NCI-H226 (cell line): ENCODE measurements around the gene TTC28.
A peak's percentile ranks its signal among the peaks of the same experiment; 100 is the strongest.
"Not testable (repeated sequence)": the region's sequence is repeated elsewhere in the genome, so short reads cannot be mapped to it uniquely, and the experiment has no call there.

Experiments used
- DNase-seq: peaks from one replicate; pipeline ENCODE4 v3.0.0-alpha.2; 2015

Gene TTC28

DNA sequence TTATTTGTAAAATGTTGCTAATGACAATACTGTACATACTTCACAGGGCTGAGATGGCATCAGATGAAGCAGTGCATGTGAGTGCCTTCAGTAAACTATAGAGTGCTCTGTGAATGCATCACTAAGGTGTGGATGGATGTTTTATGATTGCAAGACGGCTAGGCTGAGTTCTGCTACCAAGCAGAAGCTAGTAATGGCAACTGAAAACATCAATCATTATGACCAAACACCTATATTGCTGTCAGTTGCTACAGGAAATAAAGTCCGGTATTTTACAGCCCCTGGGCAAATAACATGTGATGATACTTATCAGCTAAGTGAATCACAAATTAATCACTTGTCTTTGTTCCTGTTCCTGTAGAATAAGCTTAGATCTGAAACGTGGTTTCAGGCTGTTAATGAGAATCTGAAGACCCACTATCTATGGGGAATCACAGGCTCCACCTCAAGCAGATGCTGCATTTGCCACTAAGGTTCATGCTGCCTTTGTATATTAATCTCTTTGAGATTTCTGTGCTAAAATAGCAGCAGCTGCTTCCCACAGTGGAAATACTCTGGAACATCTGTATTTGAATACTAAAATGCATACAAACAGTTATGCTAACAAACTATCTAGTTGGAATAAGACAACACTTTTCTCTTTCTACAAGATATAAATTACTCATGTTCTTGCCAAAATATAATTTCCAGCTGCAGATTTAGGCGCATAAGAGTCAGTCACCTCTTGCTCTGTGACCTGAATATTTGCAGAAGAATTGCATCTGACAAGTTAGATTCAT is 506.6 kb downstream of the TTC28 start:
- peak; percentile 23 for DNase-seq

DNA sequence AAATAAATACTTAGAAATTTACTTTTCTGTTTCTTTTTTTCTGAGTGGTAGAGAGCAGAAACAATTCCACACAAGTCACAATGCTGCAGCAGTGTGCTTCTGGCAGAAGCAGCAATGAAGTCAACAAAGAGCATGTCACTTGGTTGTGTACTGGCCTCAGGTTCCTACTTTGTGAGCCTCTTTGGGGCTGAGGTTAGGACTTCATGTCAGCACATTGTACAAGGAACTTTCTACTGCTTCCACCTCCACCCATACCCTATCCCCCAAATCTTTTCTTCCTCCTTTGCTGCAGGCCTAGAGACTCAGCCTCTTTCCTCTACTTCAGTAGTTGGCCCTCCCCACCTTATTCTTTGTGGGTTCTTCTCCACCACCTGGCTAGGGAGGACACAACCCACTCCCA is 507.9 kb downstream of the TTC28 start:
- no peak for DNase-seq

DNA sequence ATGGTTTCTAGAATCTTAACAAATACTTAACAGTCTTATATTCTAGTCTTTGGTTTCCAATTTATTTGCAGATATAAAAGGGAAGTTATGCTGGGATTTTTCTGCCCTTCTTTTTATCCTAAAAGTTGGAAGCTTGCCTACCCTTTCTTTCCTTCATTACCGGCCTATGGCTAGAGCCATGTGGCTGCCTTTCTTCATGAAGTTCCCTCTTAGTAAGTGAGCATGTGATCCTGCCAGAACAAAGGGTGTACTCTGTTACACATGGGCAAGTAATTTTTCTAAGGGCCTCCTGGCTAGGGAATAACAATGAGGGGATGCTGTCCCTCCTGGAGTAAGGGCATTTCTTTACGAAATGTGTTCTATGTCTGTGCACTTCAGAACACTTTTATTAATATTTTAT is 508.5 kb downstream of the TTC28 start:
- no peak for DNase-seq

DNA sequence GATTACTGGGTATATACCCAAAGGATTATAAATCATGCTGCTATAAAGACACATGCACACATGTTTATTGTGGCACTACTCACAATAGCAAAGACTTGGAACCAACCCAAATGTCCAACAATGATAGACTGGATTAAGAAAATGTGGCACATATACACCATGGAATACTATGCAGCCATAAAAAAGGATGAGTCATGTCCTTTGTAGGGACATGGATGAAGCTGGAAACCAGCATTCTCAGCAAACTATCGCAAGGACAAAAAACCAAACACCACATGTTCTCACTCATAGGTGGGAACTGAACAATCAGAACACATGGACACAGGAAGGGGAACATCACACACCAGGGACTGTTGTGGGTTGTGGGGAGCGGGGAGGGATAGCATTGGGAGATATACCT is 510.3 kb downstream of the TTC28 start:
- DNase-seq: not testable (repeated sequence)

DNA sequence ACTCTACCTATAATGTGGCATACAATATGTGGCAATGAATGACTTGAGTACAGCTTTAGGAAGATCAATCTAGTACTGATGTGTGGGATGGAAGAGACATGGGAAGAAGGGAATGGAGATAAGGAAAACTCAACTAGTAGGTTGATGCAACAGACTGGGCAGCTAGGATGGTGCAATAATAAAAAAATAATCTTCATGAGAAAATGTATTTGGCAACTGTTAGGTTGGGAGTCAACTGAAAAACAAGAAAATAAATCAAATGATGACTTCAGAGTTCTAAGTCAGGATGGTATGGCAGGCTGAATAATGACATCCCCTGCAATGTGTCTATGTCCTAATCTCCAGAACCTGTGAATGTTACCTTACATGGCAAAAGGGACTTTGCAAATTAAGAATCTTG is 523.8 kb downstream of the TTC28 start:
- peak; percentile 55 for DNase-seq

DNA sequence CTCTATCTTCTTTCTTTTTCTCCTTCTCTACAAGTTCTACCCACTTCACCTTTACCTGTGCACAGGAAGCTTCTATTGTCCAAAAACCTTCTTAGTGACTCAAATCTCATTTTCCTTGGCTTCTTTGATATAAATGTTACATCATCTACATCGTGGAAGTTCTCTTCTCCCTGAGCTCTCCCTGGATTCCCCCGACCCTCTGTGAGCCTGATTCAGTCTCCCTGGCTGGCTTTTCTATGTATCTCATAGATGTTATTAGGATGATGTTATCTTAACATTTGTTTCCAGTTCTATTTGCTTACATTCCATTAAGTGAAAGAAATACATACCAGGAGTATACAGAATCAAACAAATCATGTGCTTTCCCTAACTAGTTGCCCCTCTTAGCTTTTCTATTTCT is 524.8 kb downstream of the TTC28 start:
- peak; percentile 45 for DNase-seq

DNA sequence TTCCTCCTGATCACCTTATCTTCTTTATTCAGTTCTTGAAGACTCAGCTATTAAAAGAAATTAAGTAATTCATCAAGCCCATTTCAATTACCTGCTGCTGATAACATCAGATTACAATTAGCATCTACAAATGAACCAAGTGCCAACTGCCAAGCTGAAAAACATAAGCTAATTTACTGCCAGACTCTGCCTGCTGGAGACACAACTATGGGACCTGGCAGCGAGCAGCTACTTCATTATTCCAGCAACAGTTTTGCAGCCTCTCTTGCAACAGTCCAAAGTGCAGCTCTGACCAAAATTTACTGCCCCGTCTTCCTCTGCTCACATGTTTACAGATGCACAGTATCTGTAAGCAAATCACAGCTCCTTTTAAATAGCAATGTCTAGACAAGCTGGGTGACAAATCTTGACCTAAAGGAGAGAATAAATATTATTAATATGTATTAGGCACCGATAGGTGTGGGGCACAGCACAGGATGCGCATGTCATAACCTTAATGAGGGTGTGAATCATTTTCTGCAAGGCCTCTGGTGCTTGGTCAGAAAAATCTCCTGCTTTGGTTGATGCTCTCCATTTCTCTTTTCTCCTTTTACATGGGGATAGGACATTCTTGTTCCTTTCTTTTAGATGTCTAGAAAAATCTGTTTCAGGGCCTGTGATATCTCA is 528.4 kb downstream of the TTC28 start:
- DNase-seq: no peak

DNA sequence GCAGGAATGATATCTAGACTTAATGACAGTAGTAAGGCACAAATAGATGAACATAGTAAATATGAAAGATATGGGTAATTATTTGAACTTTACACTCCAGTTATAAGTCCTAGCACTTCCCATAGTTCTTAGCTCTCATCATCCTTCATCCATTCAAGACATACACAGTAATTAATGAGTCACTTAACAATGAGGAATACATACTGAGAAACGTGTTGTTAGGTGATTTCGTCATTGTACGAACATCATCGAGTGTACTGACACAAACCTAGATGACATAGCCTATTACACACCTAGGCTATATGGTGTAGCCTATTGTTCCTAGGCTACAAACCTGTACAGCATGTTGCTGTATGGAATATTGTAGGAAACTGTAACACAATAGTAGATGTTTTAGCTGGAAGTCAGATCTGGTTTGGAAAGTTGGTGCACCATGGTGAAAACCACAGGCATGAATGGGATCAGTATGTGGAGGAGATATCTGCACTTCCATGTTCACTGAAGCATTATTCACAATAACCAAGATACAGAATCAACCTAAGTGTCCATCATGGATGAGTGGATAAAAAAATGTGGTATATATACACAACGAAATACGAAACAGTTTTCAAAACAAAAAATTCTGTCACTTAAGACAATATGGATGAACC is 530.7 kb downstream of the TTC28 start:
- no peak for DNase-seq

DNA sequence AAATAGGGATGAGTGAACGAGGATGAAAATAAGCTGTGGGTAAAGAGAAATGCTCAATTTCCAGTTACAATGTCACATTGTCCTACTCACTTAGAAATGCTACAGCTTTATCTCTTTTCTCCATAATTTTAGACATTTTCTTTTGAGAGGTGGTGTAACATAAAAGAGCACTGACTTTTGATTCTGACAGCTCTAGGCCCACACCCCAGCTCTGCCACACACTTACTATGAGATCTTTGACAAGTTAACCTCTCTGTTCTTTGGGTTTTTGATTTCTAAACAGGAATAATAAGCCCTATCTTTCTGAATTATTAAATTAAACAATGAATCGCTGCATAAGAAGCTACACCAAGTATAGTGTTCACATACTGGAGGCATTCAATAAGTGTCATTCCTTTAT is 532.2 kb downstream of the TTC28 start:
- DNase-seq: no peak

DNA sequence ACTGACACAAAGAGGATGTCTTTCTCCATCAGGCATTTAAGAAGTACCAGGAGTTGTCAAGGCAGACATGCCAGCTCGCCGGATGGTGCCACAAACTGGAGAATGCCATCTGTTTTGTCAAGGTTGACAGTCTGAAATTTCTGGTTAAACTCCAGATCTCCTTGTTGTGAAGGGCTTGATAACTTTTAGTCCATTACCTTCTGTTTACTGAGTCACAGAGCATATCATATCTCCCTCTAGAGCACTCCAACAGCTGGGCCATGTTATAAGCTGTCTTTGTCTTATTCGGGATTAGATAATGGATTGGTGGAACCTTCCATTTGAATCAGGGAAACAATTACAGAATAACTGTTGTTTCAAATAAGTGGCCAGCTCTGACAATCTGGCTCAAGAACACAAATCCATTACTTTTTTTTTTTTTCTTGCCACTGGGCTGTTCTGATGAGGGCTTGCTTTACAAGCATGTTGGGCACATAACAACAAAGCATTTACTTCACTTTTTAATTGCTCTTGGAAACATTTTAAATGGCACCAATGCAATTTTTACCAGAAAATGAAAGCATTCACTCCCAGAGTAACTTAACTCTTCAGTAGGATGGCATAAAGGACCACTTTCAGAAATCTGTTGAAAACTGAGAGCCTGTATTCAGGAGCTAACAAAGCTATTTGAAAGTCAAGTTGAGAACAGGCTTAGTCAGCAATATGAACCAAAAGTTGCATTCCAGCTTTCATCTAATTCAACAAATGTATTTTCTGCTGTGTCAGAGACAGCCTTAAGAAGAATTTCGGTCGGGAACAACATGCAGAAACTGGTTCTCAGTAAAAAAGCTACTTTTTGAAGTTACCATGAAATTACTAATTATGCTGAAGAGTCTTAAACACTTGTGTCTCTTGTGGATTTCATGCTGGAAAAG is 533.0 kb downstream of the TTC28 start:
- no peak for DNase-seq

DNA sequence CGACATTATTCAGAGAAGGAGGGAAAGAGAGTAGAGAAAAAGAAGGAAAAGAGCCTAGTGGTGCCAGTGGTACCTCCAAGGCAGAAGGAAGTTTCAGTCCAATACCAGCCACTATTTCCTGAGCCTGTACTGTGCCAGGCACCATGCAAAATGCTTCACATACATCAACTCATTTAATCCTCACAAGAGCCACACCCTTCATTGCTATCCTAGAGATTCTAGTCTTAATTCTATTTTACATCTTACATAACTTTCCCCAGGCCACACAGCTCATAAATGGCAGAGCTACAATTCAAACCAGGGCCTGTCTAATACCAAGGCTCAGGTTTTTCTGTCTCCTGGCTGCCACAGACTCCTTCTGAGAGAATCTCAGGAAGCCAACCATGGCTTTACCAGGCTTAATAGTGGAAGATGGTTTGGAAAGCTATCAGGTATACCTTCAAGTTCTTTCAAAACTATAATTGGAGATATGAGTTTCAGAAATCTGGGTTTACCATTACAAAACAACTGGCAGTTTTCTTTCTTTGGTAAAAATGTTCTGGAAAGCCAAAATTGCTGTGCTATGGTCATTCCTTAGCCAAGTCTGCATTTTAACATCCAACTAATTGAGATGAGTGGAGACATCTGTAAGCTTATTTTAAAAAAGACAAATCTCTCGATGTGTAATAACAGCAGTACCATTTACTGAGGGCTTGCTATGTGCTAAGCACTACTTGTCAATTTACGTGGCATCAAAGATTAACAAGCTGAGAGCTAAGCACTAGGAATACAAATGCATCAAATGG is 535.5 kb downstream of the TTC28 start:
- no peak for DNase-seq

DNA sequence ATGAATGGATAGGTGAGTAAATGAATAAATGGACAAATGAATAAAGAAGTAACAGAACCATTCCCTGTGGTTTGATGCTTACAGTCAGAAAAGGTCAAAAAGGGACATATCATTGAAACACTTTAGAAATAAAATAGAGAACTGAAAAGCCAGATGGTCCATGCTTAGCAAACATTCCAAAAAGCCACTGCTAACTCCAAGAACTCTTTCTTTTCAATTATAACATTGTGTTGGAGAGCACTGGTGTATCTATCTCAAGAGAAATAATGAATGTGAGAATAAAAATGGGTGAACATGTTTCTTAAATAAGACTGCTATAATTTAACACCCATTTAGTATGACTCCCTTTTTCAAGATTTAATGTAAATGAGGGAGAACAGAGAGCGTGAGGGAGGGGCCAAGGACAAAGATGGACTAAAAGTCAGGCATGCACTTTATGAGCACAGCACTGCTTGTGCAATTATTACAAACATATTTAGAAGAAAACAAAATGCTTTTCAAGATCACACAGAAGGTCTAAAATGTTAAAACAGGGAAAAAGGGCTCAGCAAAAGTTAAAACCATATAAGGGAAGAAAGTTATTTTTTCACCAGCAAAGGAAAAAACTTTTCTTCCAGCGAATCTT is 536.3 kb downstream of the TTC28 start:
- no peak for DNase-seq

DNA sequence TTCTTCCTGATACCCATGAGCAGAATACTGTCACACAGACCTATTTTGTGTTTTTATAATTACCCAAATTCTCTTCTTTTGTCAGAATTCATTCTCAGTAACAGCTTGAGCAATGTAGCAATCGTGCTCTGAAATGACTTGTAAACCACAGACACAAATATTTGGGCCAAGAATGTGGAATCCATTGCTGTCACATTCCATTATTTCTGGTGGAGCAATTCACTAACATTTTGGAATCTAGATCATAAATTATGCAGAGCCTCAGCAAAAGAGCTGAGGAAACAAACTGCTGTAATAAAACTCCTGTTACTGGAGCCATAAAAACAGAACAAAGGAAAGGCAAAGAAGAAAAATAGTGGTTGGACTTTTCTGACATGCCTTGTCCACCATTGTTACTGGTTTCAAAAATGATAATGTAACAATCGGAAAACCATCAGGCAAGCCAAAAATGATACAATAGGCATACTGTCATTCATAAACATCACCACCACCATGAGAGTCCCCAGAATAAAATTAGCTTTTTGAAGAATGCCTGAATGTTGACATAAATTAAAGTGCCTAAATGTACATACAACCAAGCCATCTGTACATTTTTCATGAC is 537.2 kb downstream of the TTC28 start:
- DNase-seq: peak; percentile 63

DNA sequence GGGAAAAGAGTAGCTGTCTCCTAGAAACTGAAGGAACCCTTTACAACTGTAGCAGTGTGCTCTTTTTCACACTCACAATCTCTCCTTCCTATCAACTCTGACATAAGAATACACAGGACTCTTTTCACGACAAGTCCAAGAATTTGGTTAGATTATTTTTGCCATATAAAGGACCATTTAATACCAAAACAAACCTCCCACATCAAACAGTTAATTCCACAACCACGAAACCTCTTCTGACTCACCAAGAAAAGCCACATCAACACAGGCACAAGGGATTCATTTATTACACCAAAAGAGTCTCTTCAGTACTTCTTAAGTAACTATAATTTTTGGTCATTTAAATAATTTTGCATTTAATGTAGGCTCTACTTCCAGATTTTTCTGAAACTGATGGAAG is 538.0 kb downstream of the TTC28 start:
- peak; percentile 12 for DNase-seq

DNA sequence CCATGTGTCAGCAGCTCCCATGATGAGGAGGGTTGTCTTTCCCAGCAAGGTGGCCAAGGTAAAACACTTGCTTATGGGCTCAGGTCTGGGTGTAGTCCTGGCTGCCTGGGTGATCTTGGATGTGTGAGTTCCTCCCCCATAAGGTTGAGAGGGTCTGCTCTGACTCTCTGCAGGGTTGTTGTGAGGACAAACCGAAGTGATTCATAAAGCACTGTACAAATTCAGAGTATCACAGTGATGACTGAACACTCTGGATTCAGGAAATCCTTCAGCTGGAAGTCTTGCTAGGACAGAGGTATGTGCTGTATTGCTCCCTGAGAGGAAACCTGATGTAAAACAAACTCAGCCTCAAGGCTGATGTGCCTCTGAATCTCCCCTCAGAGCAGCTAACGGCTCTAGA is 539.7 kb downstream of the TTC28 start:
- DNase-seq: peak; percentile 74

DNA sequence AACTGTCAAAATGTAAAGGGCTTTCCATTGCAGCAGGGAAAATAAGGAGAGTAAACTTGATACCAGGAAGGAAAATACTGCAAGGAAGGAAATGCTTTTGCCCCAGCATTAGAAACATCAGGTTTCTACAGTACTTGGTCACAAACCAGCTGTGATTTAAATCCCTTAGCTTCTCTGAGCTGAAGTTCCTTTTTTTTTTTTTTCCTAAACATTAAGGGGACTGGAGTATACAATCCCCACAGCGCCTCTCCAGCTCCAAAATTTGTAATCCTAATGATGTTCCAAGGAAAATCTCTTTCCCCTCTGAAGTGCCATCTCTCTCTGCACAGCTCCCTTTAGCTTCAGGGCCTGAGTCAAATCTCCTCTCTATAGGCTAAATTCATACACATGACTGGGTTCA is 540.1 kb downstream of the TTC28 start:
- no peak for DNase-seq

DNA sequence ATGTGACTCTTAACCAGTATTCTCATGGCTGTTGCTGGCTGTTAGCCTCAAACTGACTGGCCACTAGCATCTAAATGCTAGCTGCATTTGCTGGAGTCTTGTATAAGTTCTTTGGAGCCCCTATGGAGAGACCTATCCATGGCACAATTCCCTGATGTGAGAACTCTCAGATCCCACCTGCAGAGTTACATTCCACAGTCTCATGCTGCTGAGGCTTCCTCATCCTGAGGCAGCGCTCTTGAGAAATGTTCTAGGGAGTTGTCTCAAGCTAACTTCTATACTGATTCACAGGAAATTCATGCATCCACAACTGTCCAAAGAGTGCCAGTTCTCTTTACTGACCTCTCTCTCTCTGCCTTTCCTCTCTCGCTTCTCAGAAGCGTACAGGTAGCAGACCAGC is 542.6 kb downstream of the TTC28 start:
- DNase-seq: peak; percentile 30

DNA sequence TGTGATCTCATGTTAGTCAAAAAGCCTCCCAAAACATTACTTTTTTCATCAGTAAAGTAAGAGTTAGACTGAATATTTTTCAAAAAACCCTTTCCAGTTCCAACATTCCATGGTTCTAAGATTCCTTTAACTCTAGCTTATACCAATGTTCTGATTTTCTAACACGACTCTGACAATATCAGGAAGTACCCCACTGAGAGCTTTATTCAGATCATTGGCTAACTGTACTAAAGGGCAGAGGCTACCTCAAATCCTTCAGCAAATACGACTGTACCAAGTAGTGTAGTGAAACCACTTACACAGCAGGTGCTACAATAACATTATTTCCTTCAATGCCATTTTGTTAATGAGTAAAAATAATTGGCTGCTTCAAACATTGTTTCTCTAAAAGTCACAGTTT is 547.2 kb downstream of the TTC28 start:
- DNase-seq: no peak

DNA sequence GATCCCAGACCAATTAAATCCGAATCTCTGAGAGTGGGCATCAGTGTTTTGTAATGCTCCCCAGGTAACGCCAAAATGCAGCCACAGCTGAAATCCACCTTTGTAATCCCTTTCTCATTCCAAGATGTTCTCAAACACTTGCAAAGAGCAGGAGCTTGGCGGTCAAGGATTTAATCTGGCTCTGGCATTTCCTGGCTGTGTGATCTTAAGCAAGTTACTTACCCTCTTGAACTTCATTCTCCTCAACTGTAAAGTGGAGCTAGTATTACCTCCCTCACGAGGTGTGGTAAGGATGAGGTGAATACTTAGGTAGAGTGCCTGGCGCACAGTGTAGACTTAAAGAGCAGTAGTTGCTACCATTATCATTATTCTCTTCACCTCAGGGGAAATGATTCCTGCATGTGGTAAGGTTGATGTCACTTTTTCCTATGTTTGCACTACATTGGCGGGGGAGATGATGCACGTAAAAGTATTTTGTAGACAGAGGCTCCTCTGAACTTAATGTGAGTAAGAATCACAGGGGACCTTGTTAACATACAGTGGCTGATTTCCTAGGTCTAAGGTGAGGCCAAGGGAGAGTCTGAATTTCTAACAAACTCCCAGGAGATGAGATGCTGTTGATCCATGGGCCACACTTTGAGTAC is 550.2 kb downstream of the TTC28 start:
- DNase-seq: peak; percentile 50

DNA sequence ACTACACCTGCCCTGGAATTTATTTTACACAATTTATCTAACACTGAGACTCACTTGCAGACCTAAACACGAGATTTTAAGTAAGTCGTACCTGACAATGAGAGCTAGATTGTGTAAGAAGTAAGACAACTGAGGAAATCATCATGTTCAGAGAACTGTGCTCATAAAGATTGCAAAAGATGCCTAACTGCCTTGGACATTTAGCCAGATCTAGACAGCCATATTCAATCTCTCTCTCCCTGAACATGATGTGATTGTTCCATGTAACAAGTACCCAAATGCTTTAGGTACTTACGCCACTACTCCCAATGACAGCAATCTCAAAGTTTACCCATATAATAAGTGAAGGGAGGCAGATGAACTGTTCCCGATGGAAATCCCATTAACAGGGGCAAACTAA is 550.8 kb downstream of the TTC28 start:
- no peak for DNase-seq

DNA sequence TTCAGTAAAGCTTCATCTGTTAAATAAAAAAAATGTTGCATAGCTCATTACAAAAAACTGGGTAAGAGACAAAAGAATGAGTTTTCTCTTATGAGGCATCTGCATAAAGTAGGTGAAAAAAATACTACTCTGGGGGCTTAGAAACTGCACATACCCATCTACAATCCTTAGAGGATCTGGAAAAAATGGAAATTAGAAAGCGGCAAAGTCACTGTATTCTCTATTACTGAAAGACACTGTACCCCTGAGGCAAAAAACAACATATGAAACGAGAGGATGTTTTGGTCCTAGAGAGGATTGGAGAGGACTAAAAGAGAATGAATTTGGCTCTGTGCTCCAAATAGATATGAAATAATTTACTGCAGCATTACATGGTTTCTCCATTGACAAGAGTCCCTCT is 553.8 kb downstream of the TTC28 start:
- DNase-seq: no peak
